GM19328 (cell line): Measurements from ENCODE around the gene ACAP3.

Experiments
- ATAC-seq: cut with Tn5 transposase; IDR thresholded peaks from one replicate; pipeline ENCODE4 v1.9.1; 2021; ENCODE audit warnings: mild to moderate bottlenecking, moderate library complexity; ENCODE audit not compliant: unreplicated experiment

ACAP3 gene

DNA sequence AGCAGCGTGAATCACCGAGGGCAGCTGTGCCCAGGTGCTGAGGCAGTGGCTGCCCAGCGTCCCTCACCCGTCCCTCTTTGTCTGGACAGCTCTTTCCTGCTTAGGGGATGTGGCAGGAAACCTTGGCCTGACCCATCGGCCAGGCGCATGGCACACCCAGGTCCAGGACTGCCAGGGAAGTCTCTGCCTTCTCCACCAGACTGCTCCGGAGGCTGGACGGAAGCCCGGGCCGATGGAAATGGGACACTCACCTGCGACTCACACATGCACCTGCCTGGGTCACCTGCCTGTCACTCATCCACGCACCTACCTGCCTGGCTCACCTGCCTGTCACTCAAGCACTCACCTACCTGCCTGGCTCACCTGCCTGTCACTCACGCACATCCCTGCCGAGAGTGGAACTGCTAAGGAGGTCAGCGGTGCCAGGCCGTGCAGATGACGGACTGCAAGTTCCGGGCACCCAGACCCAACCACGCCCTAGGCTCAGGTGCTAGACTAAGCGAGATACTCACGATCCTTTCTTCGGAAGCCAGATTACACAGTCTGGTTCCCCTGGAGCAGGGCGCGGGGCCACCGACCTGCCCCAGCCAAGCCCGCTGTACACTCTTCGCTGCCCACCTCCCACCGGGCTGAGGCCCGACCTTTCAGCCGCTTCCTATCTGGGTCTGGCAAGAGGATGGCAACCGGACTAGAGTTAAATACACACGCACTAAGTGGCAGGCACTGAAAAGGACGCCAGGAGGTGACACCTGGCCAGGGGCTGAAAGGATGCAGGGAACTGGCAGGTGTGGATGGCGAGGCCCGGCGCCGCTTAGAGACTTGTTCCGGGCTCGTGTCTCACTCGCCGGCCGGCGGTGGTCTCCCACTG is 35.2 kb downstream of the ACAP3 start:
- no peak for ATAC-seq

DNA sequence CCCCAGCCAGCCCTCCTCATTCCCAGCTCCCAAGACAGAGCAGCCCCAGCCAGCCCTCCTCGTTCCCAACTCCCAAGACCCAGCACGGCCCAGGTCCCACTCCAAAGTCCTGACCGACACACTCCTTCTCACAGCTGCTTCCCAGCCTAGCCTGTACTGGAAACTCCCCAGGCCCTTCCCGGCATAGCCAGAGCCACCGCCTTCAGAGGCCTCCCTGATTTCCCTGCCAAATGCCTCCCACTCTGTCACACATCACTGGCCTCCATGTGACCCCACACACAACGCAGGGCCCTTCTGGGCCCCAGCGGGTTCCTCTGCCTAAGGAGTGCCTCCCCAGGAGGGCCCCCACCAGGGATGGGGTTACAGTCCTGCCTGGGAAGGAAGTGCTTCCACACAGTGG is 36.9 kb downstream of the ACAP3 start:
- ATAC-seq = no peak

DNA sequence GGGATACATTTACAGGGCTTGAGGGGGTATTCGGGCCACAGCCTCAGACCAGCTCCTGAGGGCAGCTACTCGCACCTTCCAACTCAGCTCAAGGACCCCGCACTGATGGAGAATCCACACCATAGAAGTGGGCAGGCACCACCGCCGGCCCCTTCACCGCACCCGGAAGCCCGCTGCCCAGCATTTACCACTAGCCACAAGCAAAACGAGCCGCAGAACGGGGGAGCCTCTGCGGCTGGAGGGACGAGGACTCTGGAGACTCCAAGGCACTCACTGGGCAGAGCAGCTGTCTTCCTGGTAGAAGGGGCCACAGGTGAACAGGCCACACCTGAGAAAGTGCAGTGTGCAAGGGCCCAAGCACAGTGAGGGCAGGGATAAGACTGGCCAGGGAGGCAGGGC is 39.4 kb downstream of the ACAP3 start:
- no peak for ATAC-seq

DNA sequence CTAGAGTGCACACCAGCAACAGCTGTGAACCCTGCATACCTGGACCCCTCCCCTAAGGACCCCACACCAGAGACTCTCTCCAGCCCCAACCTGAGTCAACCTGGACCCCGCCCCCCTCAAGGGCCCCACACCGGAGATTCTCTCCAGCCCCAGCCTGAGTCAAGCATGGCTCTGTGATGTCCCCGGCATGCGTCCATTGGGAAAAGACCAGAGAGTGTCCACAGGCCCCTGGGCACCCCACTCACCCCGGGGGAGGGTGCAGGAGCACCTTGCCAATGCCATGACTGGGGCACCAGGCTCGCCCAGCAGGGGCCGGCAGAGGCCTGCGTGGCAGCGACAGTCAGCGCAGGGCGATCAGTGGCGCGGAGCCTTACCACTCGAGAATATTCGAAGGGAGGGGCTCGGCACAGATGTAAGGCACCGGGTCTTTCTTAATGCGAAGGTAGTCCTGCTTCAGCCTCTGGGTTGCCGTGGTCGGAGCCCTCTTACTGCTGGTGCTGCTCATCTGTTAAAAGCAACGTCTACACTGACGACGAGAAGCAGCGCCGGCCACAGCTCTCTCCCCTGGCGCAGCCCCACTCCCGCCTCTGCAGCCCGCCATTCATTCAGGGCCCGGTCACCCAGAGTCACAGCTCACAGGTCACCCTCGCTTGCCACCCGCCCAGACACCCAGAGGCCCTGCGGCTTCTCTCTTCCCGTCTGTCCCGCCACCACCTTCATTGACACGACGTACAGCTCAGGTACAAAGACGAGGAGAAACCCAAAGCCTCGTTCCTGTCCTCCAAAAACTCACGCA is 40.0 kb downstream of the ACAP3 start:
- no peak for ATAC-seq

DNA sequence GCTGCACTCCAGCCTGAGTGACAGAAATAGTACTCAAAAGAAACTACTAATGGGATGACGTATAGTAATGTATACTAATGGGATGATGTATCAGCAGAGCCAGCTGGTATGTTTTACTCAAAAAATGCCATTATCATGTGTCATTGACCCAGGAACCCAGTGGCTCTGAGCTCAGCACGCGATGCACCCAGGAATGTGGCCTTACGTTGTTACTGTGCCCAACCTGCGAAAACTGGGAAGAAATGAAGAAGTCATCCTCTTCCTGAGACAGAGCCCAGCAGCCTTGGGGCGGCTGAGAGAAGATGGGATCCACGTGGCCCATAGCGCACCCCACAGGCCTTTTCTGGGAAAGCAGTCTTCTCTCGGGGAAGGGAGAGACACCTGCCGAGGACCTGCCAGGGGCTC is 42.9 kb downstream of the ACAP3 start:
- ATAC-seq = no peak

DNA sequence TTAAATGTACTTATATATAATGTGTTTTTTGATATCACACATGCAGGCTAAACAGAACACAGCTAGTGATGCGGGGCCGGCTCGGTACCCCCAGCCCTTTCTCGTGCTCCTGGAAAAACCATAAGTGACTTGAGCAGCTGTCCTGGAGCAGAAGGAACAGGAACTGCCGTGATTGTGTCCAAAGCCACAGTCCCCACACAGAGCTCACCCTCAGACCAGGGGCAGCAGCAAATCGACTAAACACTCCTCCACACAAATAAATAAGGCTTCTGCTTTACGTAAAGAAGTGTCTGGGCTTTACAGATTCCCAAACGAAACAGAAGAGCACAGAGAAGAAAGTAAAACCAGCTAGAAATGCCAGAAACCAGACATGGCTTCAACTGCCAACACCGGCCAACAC is 43.7 kb downstream of the ACAP3 start:
- ATAC-seq = no peak

DNA sequence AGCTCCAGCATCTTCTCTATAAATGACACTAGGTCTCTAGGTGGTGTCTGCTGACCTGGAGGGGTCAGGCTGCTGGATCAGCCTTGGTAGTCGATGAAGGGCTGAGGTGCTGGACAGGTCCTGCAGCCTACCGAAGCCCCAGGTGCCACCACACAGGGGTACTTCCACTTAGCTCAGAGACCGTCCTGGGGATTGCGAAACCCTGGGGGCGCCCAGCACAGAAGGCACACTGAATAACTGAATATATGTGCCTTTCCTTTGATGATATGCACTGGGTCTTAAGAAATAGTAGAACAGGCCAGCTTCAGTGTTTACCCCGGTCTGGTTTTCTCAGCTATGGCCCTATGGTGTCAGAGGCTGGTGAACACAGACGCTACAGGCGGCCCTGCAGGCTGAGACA is 45.0 kb downstream of the ACAP3 start:
- ATAC-seq = no peak

DNA sequence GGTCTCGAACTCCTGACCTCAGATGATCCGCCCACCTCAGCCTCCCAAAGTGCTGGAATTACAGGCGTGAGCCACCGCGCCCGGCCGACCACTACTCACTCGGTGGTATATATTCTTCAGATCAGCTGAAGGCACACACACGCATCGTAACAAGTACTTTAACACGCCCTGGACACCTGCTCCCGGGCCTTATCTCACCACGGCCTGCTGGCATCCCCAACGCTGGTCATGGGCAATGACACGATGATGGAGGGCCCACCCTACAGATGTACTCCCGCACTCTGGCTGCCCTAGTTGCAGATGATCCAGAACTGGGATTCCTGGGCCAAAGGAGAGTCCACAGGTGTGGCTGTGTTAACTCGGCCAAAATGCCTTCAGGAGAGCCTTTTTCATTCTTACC is 45.7 kb downstream of the ACAP3 start:
- no peak for ATAC-seq

DNA sequence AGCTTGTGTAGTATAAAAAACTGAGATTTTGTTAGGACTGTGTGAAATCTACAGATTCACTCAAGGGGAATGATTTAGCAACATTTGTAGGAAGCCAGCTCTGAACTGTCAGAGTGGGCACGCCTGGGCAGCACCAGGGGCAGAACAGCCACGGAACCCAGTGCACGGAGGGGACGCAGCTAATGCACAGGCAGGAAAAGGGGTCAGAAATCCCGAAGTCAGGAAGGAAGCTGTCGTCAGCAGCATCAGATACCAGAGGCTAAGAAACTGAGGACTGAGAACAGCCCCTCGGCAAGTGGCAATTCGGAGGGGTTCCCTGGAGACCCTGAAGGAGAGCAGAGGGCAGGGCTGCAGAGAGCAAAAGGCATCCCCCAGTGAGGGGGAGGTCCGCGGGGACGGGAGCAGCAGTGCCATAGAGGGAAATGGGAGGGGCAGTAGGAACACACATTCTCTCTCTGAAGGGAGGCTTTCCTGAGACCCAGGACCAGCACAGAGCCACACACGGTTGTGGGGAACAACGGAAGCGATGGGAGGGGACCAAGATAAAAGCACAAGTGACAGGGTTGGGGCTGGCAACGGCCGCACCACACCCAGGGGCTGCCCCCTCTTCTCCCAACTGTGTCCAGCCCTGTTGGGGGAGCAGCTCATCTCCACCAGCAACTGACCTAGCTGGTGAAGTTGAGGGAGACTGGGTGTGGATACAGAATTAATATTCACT is 46.7 kb downstream of the ACAP3 start:
- ATAC-seq = no peak

DNA sequence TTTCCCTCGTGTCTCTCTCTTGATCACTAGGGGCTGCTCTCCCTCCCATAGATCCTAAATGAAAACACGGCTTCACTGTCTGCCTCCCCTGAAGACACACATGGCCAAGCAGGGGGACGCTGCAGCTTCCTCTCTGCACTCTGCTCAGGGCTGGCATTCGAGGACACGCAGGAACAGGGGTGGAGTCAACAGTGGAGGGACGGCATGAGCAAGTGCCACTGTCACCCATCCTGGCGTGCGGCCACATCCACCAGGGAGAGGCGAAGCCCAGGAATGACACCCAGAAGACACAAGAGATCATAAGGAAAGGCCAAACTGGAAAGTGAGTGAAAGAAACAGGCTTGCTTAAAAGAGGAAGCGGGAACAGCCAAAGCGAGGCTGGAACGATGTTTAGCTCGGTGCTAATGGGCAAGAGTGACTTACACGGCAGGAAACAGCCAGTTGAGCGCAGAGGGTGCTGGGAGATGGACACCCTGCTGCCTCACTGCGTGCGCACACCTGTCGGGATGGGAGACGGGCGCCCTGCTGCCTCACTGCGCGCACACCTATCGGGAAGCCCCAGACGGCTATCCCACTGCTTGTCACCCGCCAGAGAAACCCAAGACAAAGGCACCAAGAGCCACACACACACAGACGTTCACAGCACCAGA is 47.7 kb downstream of the ACAP3 start:
- ATAC-seq = no peak

DNA sequence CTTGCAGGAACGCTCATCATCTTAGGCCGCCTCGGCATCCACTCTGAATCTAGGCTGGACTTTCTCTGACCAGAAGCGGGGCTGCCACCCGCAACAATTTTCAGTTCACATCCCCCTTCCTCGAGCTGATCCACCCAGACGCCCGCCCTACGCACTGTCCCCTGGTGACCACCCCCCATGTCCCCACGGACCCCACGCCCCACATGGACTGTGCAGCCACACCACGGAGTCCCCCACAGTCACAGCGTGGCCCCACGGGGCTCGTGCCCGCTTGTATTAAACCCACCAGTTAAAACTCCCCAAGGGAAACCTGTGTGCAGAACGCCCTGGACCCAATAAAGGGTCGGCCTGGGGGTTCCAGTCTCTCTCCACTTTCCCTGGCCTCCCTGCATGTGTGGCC is 48.2 kb downstream of the ACAP3 start:
- no peak for ATAC-seq

DNA sequence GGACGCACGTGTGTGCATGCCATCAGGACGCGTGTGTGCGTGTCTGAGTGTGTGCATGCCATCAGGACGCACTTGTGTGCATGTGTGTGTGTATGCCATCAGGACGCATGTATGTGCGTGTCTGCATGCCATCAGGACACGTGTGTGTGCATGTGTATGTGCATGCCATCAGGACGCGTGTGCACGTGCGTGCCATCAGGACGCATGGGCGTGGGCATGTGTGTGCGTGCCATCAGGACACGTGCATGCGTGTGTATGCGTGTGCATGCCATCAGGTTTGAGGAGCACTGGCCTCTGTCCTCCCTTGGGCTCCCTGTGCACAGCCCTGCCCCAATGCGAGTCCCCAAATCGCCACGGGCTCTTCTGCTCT is 48.6 kb downstream of the ACAP3 start:
- no peak for ATAC-seq

DNA sequence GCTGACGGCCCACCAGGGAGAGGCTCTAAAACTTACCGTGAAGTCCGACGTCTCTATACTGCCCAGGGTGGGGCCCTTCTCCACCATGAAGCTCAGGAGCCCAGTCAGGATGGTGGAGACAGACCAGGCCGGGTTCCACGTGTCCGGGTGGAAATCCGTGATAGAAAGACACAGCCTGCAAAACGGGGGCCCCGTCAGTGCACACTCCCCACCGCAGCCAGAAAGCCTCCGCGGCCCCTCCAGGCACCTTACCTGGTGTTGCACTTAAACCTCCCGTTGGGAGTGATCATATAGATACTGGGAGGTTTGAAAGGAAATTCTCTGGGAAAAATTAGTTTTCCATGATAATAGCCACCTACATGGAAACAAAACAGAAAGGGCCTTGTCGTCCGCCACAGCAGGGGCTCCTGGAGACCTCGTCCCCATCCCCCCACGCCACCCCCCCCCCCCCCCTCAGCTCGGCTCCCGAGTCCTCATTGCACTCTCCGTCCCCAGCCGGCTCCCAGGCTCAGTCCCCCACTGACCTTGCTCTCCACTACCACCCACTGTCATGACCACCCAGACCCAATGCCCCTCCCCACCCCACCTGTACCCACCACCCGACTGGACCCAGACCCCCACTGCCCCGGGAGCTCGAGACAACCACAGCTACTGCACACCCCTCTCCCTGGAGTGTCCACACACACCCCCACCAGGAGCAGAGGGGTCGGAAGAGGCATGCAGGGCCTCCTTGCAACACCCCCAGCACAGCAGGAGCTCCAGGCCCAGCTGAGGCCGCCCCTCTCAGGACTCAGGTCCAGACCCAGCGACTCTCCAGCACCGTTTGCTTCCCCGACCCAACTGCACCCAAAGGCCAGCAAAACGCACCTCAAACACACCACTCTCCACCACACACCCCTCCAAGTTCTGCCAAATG is 50.5 kb downstream of the ACAP3 start:
- no peak for ATAC-seq

DNA sequence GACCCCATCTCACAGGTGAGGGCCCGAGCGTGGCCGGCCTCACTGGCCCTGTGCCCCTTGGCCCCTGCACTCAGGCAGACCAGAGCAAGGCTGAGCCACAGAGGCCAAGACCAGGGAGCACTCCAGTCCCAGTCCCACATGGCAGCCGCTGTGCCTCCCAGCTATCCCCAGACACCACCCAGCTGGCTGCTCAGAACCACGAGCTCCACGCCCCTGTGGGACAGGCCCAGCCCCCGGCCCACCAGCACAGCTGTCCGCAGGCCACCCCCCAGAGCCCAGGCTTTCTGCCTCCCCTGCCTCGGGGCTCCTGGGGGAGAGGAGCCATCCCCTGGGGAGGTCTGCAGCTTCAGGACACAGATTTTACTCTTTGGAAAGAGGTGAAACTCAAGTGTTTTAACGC is 52.1 kb downstream of the ACAP3 start:
- ATAC-seq = no peak

DNA sequence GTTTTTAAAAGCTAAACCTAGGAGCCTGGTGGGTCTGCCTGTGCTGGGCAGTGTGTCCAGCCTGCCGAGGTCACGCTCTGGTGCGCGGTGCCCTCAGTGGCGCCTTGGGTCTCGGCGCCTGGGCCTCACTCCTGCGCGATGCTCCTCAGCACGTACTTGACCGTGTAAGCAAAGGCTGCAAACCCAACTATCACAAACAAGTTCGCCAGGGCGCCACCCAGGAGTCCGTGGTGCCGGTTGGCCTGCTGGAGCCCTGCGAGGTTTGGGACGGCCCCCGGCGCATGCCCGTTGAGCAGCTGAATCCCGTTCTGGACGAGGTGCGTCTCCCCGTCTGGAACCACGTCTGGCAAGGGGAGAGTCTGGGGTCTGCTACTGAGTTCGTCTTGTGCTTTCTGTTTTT is 52.7 kb downstream of the ACAP3 start:
- no peak for ATAC-seq

DNA sequence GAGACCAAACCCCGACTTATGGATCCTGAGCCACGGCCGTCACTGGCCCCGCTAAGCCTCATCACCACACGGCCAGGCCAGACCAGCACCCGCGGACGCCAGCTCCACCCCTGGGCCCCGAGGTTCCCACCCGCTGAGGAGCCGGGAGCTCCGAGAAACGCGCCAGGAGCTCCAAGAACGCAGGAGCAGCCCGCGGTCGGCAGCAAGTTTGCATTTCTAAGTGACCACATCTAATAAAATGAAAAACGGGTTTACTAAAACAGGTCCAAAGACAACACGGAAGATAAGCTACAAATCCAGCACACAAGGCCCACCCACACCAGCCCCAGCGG is 53.1 kb downstream of the ACAP3 start:
- ATAC-seq = no peak

DNA sequence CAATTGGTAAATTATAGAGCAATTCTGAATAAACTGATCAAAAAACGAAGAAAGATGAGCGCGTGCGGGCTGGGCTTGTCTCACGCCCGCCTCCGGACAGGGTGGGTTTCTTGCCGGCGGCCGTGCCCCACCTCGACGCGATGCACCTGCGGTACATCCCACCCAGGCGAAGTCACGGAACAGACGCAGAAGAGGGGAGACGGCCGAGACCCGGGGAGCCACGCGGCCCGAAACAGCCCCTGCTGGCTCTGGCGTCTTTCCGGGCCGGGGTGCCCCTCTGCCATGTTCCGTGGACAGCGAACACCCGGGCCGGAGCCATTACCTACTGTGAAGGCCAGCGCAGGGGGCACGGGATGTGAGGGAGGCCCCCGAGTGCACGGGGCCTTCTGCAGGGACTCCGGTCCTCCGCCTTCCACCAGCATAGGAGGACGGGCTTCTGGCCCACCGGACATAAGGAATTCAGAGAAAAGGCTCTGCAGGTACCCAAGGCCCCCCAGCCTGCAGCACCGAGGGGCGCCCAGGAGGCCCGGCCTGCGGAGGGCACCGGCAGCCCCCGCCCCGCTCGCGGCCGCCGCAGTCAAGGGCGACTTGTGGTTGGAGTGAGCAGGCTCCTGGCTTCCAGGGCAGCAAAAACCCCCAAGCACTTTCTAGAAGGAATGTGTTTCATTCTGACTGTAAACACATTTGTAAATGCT is 53.6 kb downstream of the ACAP3 start:
- no peak for ATAC-seq

DNA sequence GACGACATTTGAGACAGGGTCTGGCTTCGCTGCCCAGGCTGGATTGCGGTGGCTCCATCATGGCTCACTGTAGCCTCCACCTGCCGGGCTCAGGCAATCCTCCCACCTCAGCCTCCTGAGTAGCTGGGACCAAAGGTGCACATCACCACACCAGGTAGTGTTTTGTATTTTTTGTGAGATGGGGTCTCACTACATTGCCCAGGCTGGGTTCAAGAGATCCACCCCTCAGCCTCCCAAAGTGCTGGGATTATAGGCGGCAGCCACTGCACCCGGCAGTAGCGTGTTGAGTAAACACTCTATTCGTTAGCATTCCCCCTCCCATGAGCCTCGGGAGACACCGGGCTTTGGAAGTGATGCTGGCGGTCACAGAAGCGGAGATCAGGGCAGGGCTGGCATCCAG is 54.4 kb downstream of the ACAP3 start:
- ATAC-seq = no peak

DNA sequence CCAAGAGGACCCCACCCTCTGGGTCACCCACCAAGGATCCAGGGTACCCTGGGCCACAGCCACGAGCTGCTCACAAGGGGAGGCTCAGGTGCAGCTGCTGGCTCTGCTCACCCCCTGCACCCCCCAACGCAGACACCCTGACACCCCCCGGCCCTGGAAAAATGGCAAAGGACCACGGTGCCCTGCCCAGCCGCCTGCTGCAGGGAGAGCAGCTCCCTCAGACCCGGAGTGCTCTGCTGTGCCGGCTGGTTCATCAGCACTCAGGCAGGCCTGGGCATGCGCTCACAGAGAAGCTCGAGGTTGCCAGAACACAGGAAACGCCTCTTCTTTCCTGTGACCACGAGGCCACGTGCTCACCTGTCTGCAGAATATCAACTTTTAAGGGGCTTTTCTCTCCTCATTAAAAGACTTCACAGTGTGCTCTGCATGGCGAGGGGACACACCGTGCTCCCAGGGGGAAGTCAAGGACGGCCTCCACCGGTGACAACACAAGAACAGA is 56.9 kb downstream of the ACAP3 start:
- ATAC-seq = no peak
